Measurements from ENCODE around the gene MEF2A.

GRCh38 chr15:99618941-99619411 lies 53.2 kb downstream of the MEF2A start:
- TF ChIP-seq CTCF (IDR thresholded peaks at IDR 0.05) (no peak), POLR2A (IDR thresholded peaks at IDR 0.05) (no peak)

Data from lower leg skin (tissue), 3 donors.